Measurements from ENCODE around the gene RHBG. TPM values are rescaled to one million over a fixed set of nuclear protein-coding genes. Genes with fewer than 3 reads are reported as not detected.

Gene RHBG
- total RNA-seq, 1 donor from 2014 or later, result not detected

- Mint-ChIP-seq H3K4me1 (ENCODE audit: low read depth, unreplicated experiment) (peaks cover 5% of the 10 kb centered on the region), H3K27me3 (ENCODE audit: unreplicated experiment) (peaks cover 39% of the 10 kb centered on the region), H3K36me3 (ENCODE audit: unreplicated experiment) (no peaks in the 10 kb centered on the region), H3K27ac (ENCODE audit: unreplicated experiment) (no peak overlapping the region), H3K4me3 (ENCODE audit: unreplicated experiment) (no peak overlapping the region), H3K9me3 (ENCODE audit: unreplicated experiment) (peaks cover 3% of the 10 kb centered on the region)
- DNase-seq, result no peak
- TF ChIP-seq, protein P1, sequence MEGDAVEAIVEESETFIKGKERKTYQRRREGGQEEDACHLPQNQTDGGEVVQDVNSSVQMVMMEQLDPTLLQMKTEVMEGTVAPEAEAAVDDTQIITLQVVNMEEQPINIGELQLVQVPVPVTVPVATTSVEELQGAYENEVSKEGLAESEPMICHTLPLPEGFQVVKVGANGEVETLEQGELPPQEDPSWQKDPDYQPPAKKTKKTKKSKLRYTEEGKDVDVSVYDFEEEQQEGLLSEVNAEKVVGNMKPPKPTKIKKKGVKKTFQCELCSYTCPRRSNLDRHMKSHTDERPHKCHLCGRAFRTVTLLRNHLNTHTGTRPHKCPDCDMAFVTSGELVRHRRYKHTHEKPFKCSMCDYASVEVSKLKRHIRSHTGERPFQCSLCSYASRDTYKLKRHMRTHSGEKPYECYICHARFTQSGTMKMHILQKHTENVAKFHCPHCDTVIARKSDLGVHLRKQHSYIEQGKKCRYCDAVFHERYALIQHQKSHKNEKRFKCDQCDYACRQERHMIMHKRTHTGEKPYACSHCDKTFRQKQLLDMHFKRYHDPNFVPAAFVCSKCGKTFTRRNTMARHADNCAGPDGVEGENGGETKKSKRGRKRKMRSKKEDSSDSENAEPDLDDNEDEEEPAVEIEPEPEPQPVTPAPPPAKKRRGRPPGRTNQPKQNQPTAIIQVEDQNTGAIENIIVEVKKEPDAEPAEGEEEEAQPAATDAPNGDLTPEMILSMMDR (IDR thresholded peaks at IDR 0.05; ENCODE audit: partially characterized antibody, unreplicated experiment), result no peak
These were observed 53.6 kb downstream of the RHBG start for GRCh38 chr1:156422602-156423091.

GRCh38 chr1:156423422-156424352 is 54.7 kb downstream of the RHBG start:
- peak overlapping the region; percentile 9 for H3K4me3 Mint-ChIP-seq (ENCODE audit: unreplicated experiment)
- TF ChIP-seq, protein P1 (IDR thresholded peaks at IDR 0.05; ENCODE audit: partially characterized antibody, unreplicated experiment), result no peak
- no peaks in the 10 kb centered on the region for H3K4me1 Mint-ChIP-seq (ENCODE audit: low read depth, unreplicated experiment)
- H3K36me3 Mint-ChIP-seq (ENCODE audit: unreplicated experiment), result no peaks in the 10 kb centered on the region
- DNase-seq, result no peak
- H3K9me3 Mint-ChIP-seq (ENCODE audit: unreplicated experiment), result peaks cover 2% of the 10 kb centered on the region
- peaks cover 37% of the 10 kb centered on the region for H3K27me3 Mint-ChIP-seq (ENCODE audit: unreplicated experiment)
- no peak overlapping the region for H3K27ac Mint-ChIP-seq (ENCODE audit: unreplicated experiment)

- TF ChIP-seq, protein P1 (IDR thresholded peaks at IDR 0.05; ENCODE audit: partially characterized antibody, unreplicated experiment), result no peak
- DNase-seq, result no peak
- Mint-ChIP-seq H3K4me3 (ENCODE audit: unreplicated experiment) (no peak overlapping the region), H3K27me3 (ENCODE audit: unreplicated experiment) (peaks cover 41% of the 10 kb centered on the region), H3K27ac (ENCODE audit: unreplicated experiment) (no peak overlapping the region), H3K9me3 (ENCODE audit: unreplicated experiment) (peaks cover 2% of the 10 kb centered on the region), H3K36me3 (ENCODE audit: unreplicated experiment) (no peaks in the 10 kb centered on the region), H3K4me1 (ENCODE audit: low read depth, unreplicated experiment) (peaks cover 6% of the 10 kb centered on the region)
These were observed 55.9 kb downstream of the RHBG start for GRCh38 chr1:156424806-156425432.

- Mint-ChIP-seq H3K36me3 (ENCODE audit: unreplicated experiment) (no peaks in the 10 kb centered on the region), H3K27me3 (ENCODE audit: unreplicated experiment) (peaks cover 40% of the 10 kb centered on the region), H3K9me3 (ENCODE audit: unreplicated experiment) (peaks cover 2% of the 10 kb centered on the region), H3K4me3 (ENCODE audit: unreplicated experiment) (no peak overlapping the region), H3K4me1 (ENCODE audit: low read depth, unreplicated experiment) (peaks cover 10% of the 10 kb centered on the region), H3K27ac (ENCODE audit: unreplicated experiment) (no peak overlapping the region)
- no peak for DNase-seq
- TF ChIP-seq, protein P1 (IDR thresholded peaks at IDR 0.05; ENCODE audit: partially characterized antibody, unreplicated experiment), result no peak
These were observed 56.9 kb downstream of the RHBG start for GRCh38 chr1:156425943-156426342.

All from glutamatergic neuron (in vitro differentiated cells).